Liver (tissue), 9 donors: Measurements from ENCODE around the gene TRIO. TPM values are rescaled to one million over a fixed set of nuclear protein-coding genes. Genes with fewer than 3 reads are reported as not detected.

ENCODE experiments used
- DNase-seq: peaks from one replicate; pipeline ENCODE4 v3.0.0-alpha.2; 2017; ENCODE audit warnings: low spot score
- H3K27ac ChIP-seq, 2 donors: one replicate each; pipeline ENCODE4 v1.7.0; 2013; ENCODE audit warnings: inconsistent platforms in 2 of 2, low read length in 2 of 2, control low read depth in 1 of 2, low read depth in 1 of 2, mild to moderate bottlenecking in 1 of 2
- H3K27me3 ChIP-seq, 4 donors: one replicate each; pipeline versions ENCODE4 v1.6.1 to v1.7.0; 2013; ENCODE audit warnings: low read length in 3 of 4, inconsistent platforms in 1 of 4, mild to moderate bottlenecking in 1 of 4, moderate library complexity in 1 of 4; ENCODE audit not compliant: control insufficient read depth in 4 of 4, insufficient read depth in 4 of 4
- H3K36me3 ChIP-seq, 4 donors: one replicate each; pipeline versions ENCODE4 v1.6.1 to v1.7.0; 2013; ENCODE audit warnings: low read length in 3 of 4, mild to moderate bottlenecking in 3 of 4, low read depth in 1 of 4, moderate library complexity in 1 of 4; ENCODE audit not compliant: control insufficient read depth in 4 of 4, insufficient read depth in 3 of 4
- H3K4me1 ChIP-seq, 4 donors: one replicate each; pipeline versions ENCODE4 v1.6.1 to v1.7.0; 2013; ENCODE audit warnings: low read length in 3 of 4, mild to moderate bottlenecking in 3 of 4, moderate library complexity in 1 of 4; ENCODE audit not compliant: control insufficient read depth in 4 of 4, insufficient read depth in 4 of 4
- H3K4me3 ChIP-seq, 3 donors: one replicate each; pipeline versions ENCODE4 v1.6.1 to v1.7.0; 2013; ENCODE audit warnings: low read length in 3 of 3, control low read depth in 1 of 3, low read depth in 1 of 3, mild to moderate bottlenecking in 1 of 3
- H3K9ac ChIP-seq, 2 donors: one replicate each; pipeline ENCODE4 v1.7.0; 2013; ENCODE audit warnings: low read length in 2 of 2, mild to moderate bottlenecking in 2 of 2, moderate library complexity in 2 of 2, control low read depth in 1 of 2, low read depth in 1 of 2
- H3K9me3 ChIP-seq, 4 donors: one replicate each; pipeline versions ENCODE4 v1.6.1 to v1.7.0; 2013; ENCODE audit warnings: low read length in 3 of 4; ENCODE audit not compliant: control insufficient read depth in 4 of 4
- ATF3 ChIP-seq: IDR thresholded peaks from 2 replicates; pipeline ENCODE4 v1.6.1; 2016; ENCODE audit warnings: antibody characterized with exemption
- CTCF ChIP-seq: fragments of 150-350 bp; IDR thresholded peaks from 2 replicates; pipeline ENCODE4 v1.5.1; 2017; ENCODE audit warnings: improper control_type of control experiment, low read depth, low read length; ENCODE audit not compliant: missing input control
- EGR1 ChIP-seq, 2 donors: IDR thresholded peaks; 2 replicates each; pipeline ENCODE4 v1.6.1; 2016 to 2018; ENCODE audit warnings: antibody characterized with exemption in 2 of 2, low read depth in 2 of 2
- FOXA1 ChIP-seq: IDR thresholded peaks from 2 replicates; pipeline ENCODE4 v1.6.1; 2016; ENCODE audit warnings: antibody characterized with exemption
- FOXA2 ChIP-seq: IDR thresholded peaks from 2 replicates; pipeline ENCODE4 v1.6.1; 2016; ENCODE audit warnings: antibody characterized with exemption
- GABPA ChIP-seq, 2 donors: IDR thresholded peaks in 1 of 2; conservative IDR thresholded peaks in 1 of 2; 2 replicates each; pipeline ENCODE4 v1.6.1; 2016; ENCODE audit warnings: antibody characterized with exemption in 2 of 2, mild to moderate bottlenecking in 1 of 2, moderate library complexity in 1 of 2
- HNF4A ChIP-seq, 2 donors: conservative IDR thresholded peaks; 2 replicates each; pipeline ENCODE4 v1.6.1; 2016; ENCODE audit warnings: antibody characterized with exemption in 2 of 2, mild to moderate bottlenecking in 2 of 2
- HNF4G ChIP-seq: IDR thresholded peaks from 2 replicates; pipeline ENCODE4 v1.6.1; 2016; ENCODE audit warnings: antibody characterized with exemption
- JUND ChIP-seq, 2 donors: IDR thresholded peaks; 2 replicates each; pipeline ENCODE4 v1.6.1; 2016; ENCODE audit warnings: antibody characterized with exemption in 2 of 2
- MAX ChIP-seq: IDR thresholded peaks from 2 replicates; pipeline ENCODE4 v1.6.1; 2016; ENCODE audit warnings: antibody characterized with exemption
- NR2F2 ChIP-seq: IDR thresholded peaks from 2 replicates; pipeline ENCODE4 v1.6.1; 2016; ENCODE audit warnings: antibody characterized with exemption
- RAD21 ChIP-seq, 2 donors: IDR thresholded peaks; 2 replicates each; pipeline ENCODE4 v1.6.1; 2016; ENCODE audit warnings: antibody characterized with exemption in 2 of 2, mild to moderate bottlenecking in 2 of 2
- REST ChIP-seq: IDR thresholded peaks from 2 replicates; pipeline ENCODE4 v1.6.1; 2016; ENCODE audit warnings: antibody characterized with exemption, mild to moderate bottlenecking
- RXRA ChIP-seq, 2 donors: IDR thresholded peaks; 2 replicates each; pipeline ENCODE4 v1.6.1; 2017 to 2018; ENCODE audit warnings: antibody characterized with exemption in 2 of 2, mild to moderate bottlenecking in 1 of 2
- SP1 ChIP-seq: IDR thresholded peaks from 2 replicates; pipeline ENCODE4 v1.6.1; 2018; ENCODE audit warnings: antibody characterized with exemption, mild to moderate bottlenecking
- TAF1 ChIP-seq: conservative IDR thresholded peaks from 2 replicates; pipeline ENCODE4 v1.6.1; 2016; ENCODE audit warnings: antibody characterized with exemption, mild to moderate bottlenecking
- YY1 ChIP-seq: IDR thresholded peaks from 2 replicates; pipeline ENCODE4 v1.6.1; 2016; ENCODE audit warnings: antibody characterized with exemption, mild to moderate bottlenecking
- ZBTB33 ChIP-seq: IDR thresholded peaks from 2 replicates; pipeline ENCODE4 v1.6.1; 2016; ENCODE audit warnings: antibody characterized with exemption
- WGBS: extraction: QIAGEN DNeasy Blood & Tissue Kit; methylation state at CpG from one replicate; pipeline ENCODE4 v1.1.7; 2013; 5-methylcytosine and 5-hydroxymethylcytosine counted together
- polyA plus RNA-seq, 2 donors: library from polyadenylated mRNA; stranded (reverse) in 1 of 2; unstranded in 1 of 2; fragments of 200-250 nt in 1 of 2; fragments of >200 nt in 1 of 2; fragmentation: Nextera tagmentation in 1 of 2; extraction: Ambion mirVana in 1 of 2; gene quantifications; one replicate each; pipeline versions ENCODE4 v1.2.1 to v1.2.3, GENCODE V29; 2013 to 2015
- total RNA-seq, 2 donors: library from RNA; depleted of rRNA; stranded (reverse); fragments of >200 nt; gene quantifications; one replicate each; pipeline ENCODE4 v1.2.3, GENCODE V29; 2014
- donor health status: healthy.
- donor health status: healthy.
- donor health status: healthy.
- donor health status: healthy.
- donor health status: healthy.

The TRIO gene
- total and polyA plus RNA-seq, 4 donors: 8.5 to 86.2 (median 16.0) TPM

- peaks cover 0 to 6% (median 2%) of the 10 kb centered on the region in 4 donors for H3K4me1 ChIP-seq
- no peaks in the 10 kb centered on the region for H3K27me3 ChIP-seq
- H3K4me3 ChIP-seq: no peak overlapping the region
- no peak overlapping the region for H3K27ac ChIP-seq
- 64% methylated on average over 3 of the region's 3 CpGs for WGBS
- H3K9me3 ChIP-seq: no peaks in the 10 kb centered on the region
- no peaks in the 10 kb centered on the region for H3K36me3 ChIP-seq
- H3K9ac ChIP-seq: no peak overlapping the region
- TF ChIP-seq EGR1 (IDR thresholded peaks at IDR 0.05; ENCODE audit: low read depth in 2 of 2): no peak
- TF ChIP-seq HNF4A (conservative IDR thresholded peaks at IDR 0.05): no peak
- TF ChIP-seq FOXA1: no peak
- no peak for TF ChIP-seq RXRA (IDR thresholded peaks at IDR 0.05)
- TF ChIP-seq REST: no peak
- no peak for TF ChIP-seq ZBTB33
- TF ChIP-seq SP1: no peak
- TF ChIP-seq YY1: no peak
- no peak for TF ChIP-seq ATF3
- no peak for TF ChIP-seq TAF1
- no peak for TF ChIP-seq FOXA2
- TF ChIP-seq CTCF: no peak
- TF ChIP-seq JUND (IDR thresholded peaks at IDR 0.05): no peak
- TF ChIP-seq RAD21 (IDR thresholded peaks at IDR 0.05): no peak
- TF ChIP-seq HNF4G: no peak
- TF ChIP-seq NR2F2: no peak
- TF ChIP-seq GABPA (IDR thresholded peaks at IDR 0.05 in 1 of 2, conservative IDR thresholded peaks at IDR 0.05 in 1 of 2): no peak
- no peak for TF ChIP-seq MAX
- DNase-seq: no peak
Observed at GRCh38 chr5:14234204-14234603, 91.1 kb downstream of the TRIO start.
